Hepatocyte (in vitro differentiated cells): ENCODE data around the gene OPCML. TPM values are rescaled to one million over a fixed set of nuclear protein-coding genes. Genes with fewer than 3 reads are reported as not detected.

Experiments used
- DNase-seq: peaks from one replicate; pipeline ENCODE4 v3.0.0-alpha.2; 2016; ENCODE audit warnings: low spot score
- H2AFZ ChIP-seq: fragments of 200-600 bp; sonication (generic); 2 replicates; pipeline ENCODE4 v1.6.0; 2016; ENCODE audit warnings: antibody characterized with exemption, mild to moderate bottlenecking
- H3K27ac ChIP-seq: fragments of 200-600 bp; sonication (generic); 2 replicates; pipeline ENCODE4 v1.5.1; 2016; ENCODE audit warnings: mild to moderate bottlenecking
- H3K27me3 ChIP-seq: fragments of 200-600 bp; sonication (generic); 2 replicates; pipeline ENCODE4 v1.6.1; 2016
- H3K36me3 ChIP-seq: fragments of 200-600 bp; sonication (generic); replicated peaks from 2 replicates; pipeline ENCODE4 v1.5.1; 2016; ENCODE audit warnings: low read depth; ENCODE audit not compliant: insufficient read depth
- H3K4me1 ChIP-seq: fragments of 200-600 bp; sonication (generic); 2 replicates; pipeline ENCODE4 v1.5.1; 2016; ENCODE audit warnings: mild to moderate bottlenecking, moderate library complexity; ENCODE audit not compliant: insufficient read depth
- H3K4me2 ChIP-seq: fragments of 200-600 bp; sonication (generic); 2 replicates; pipeline ENCODE4 v1.6.0; 2016
- H3K4me3 ChIP-seq: fragments of 200-600 bp; sonication (generic); 2 replicates; pipeline ENCODE4 v1.5.1; 2016; ENCODE audit warnings: mild to moderate bottlenecking
- H3K79me2 ChIP-seq: fragments of 200-600 bp; sonication (generic); 2 replicates; pipeline ENCODE4 v1.6.0; 2017; ENCODE audit warnings: mild to moderate bottlenecking
- H3K9me2 ChIP-seq: fragments of 200-600 bp; sonication (generic); replicated peaks from 2 replicates; pipeline ENCODE4 v1.6.0; 2017; ENCODE audit warnings: mild to moderate bottlenecking; ENCODE audit not compliant: insufficient read depth
- H3K9me3 ChIP-seq: fragments of 200-600 bp; sonication (generic); 2 replicates; pipeline ENCODE4 v1.5.1; 2016; ENCODE audit warnings: low read depth, mild to moderate bottlenecking
- H4K20me1 ChIP-seq: fragments of 200-600 bp; sonication (generic); 2 replicates; pipeline ENCODE4 v1.6.0; 2016; ENCODE audit warnings: mild to moderate bottlenecking; ENCODE audit not compliant: insufficient read depth, poor library complexity, severe bottlenecking
- CTCF ChIP-seq: fragments of 200-600 bp; sonication (generic); IDR thresholded peaks from 2 replicates; pipeline ENCODE4 v1.5.1; 2016; ENCODE audit warnings: antibody characterized with exemption, mild to moderate bottlenecking; ENCODE audit not compliant: poor library complexity
- EZH2 ChIP-seq: fragments of 200-600 bp; sonication (generic); IDR thresholded peaks from 2 replicates; pipeline ENCODE4 v1.6.1; 2016; ENCODE audit warnings: antibody characterized with exemption, mild to moderate bottlenecking, borderline replicate concordance
- EZH2phosphoT487 ChIP-seq: fragments of 200-600 bp; sonication (generic); IDR thresholded peaks from one replicate; pipeline ENCODE4 v1.6.1; 2018; ENCODE audit warnings: antibody characterized with exemption, mild to moderate bottlenecking, low read depth, moderate library complexity; ENCODE audit not compliant: unreplicated experiment, severe bottlenecking
- WGBS: methylation state at CpG from one replicate; pipeline ENCODE4 v1.1.6; 2016; ENCODE audit warnings: low lambda C conversion rate; ENCODE audit errors: missing lambda C conversion rate; 5-methylcytosine and 5-hydroxymethylcytosine counted together
- polyA plus RNA-seq: library from polyadenylated mRNA; unstranded; fragments of >200 nt; fragmentation: Nextera tagmentation; extraction: Ambion mirVana; gene quantifications from 2 replicates; pipeline ENCODE4 v1.2.1, GENCODE V29; 2016
- total RNA-seq: library from RNA; depleted of rRNA; stranded (reverse); fragments of >200 nt; gene quantifications from 2 replicates; pipeline ENCODE4 v1.2.3, GENCODE V29; 2014

Gene OPCML
- total and polyA plus RNA-seq, 2 experiments from 2014 or later: 0.37 to 0.98 TPM

GRCh38 chr11:133052537-133052936, 479.8 kb downstream of the OPCML start:
- H3K27me3 ChIP-seq: peaks cover 28% of the 10 kb centered on the region
- H3K36me3 ChIP-seq: no peaks in the 10 kb centered on the region
- H3K4me2 ChIP-seq: no peak overlapping the region
- H3K9me3 ChIP-seq: no peaks in the 10 kb centered on the region
- no peak overlapping the region for H3K27ac ChIP-seq
- H4K20me1 ChIP-seq: no peaks in the 10 kb centered on the region
- H3K79me2 ChIP-seq: no peaks in the 10 kb centered on the region
- no peak for DNase-seq
- WGBS: 80% methylated on average over 2 of the region's 2 CpGs
- no peaks in the 10 kb centered on the region for H3K4me1 ChIP-seq
- TF ChIP-seq EZH2phosphoT487: no peak
- TF ChIP-seq CTCF: no peak
- no peak for TF ChIP-seq EZH2
- no peak overlapping the region for H2AFZ ChIP-seq
- H3K4me3 ChIP-seq: no peak overlapping the region
- no peaks in the 10 kb centered on the region for H3K9me2 ChIP-seq

GRCh38 chr11:133049244-133050019, 482.9 kb downstream of the OPCML start:
- Histone ChIP-seq H3K79me2 (no peaks in the 10 kb centered on the region), H3K27me3 (peaks cover 38% of the 10 kb centered on the region), H3K36me3 (no peaks in the 10 kb centered on the region), H3K9me3 (no peaks in the 10 kb centered on the region), H4K20me1 (no peaks in the 10 kb centered on the region), H3K9me2 (no peaks in the 10 kb centered on the region), H2AFZ (no peak overlapping the region), H3K4me3 (no peak overlapping the region), H3K4me1 (no peaks in the 10 kb centered on the region), H3K27ac (no peak overlapping the region), H3K4me2 (no peak overlapping the region)
- TF ChIP-seq CTCF (no peak), EZH2 (no peak), EZH2phosphoT487 (no peak)
- 62% methylated on average over 11 of the region's 11 CpGs for WGBS
- no peak for DNase-seq

- Histone ChIP-seq H3K27ac (no peak overlapping the region), H3K4me3 (no peak overlapping the region), H4K20me1 (no peaks in the 10 kb centered on the region), H3K9me3 (no peaks in the 10 kb centered on the region), H3K4me1 (no peaks in the 10 kb centered on the region), H3K27me3 (peaks cover 39% of the 10 kb centered on the region), H3K9me2 (no peaks in the 10 kb centered on the region), H3K4me2 (no peak overlapping the region), H3K79me2 (no peaks in the 10 kb centered on the region), H3K36me3 (no peaks in the 10 kb centered on the region), H2AFZ (no peak overlapping the region)
- no peak for DNase-seq
- 86% methylated on average over 8 of the region's 8 CpGs for WGBS
- TF ChIP-seq CTCF (no peak), EZH2 (no peak), EZH2phosphoT487 (no peak)
Measured at GRCh38 chr11:133048270-133048669, 484.0 kb downstream of the OPCML start.
